Activated CD4-positive, alpha-beta T cell treated with anti-CD3 and anti-CD28 coated beads for 1 hour (primary cell): Measurements from ENCODE around the gene APBA3.

ENCODE experiments used
- DNase-seq: peaks from one replicate; pipeline ENCODE4 v3.0.0-alpha.2; 2020

Gene APBA3

GRCh38 chr19:3785938-3786824 lies 24.7 kb upstream of the APBA3 start, which contains the start of gene MATK:
Gene MATK, minus strand, starts transcription at chr19:3786381. Its CDS starts 1,246 bp downstream, at chr19:3785135.
- no peak for DNase-seq

DNA sequence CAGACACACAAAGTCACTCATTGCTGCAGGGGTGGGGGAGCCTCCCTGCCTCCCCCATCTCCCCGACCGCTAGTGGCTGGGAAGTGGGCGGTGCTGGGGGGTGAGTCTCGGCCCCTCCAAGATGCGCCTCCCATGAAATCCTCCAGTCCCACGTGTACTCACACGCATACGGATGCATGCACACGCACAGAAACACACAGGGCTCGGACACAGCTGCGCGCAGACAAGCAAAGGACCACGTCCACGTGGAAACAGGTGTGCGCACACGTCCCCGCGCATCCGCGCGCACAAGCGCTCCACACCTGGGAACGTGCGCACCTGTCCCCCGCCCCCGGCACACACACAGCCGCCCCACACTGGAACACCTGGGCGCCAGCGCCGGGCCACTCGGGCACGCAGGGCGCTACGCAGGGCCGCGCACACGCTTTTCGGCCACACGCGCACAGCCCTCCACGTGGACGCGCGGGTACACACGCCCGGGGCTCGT lies 24.0 kb upstream of the APBA3 start:
- no peak for DNase-seq

DNA sequence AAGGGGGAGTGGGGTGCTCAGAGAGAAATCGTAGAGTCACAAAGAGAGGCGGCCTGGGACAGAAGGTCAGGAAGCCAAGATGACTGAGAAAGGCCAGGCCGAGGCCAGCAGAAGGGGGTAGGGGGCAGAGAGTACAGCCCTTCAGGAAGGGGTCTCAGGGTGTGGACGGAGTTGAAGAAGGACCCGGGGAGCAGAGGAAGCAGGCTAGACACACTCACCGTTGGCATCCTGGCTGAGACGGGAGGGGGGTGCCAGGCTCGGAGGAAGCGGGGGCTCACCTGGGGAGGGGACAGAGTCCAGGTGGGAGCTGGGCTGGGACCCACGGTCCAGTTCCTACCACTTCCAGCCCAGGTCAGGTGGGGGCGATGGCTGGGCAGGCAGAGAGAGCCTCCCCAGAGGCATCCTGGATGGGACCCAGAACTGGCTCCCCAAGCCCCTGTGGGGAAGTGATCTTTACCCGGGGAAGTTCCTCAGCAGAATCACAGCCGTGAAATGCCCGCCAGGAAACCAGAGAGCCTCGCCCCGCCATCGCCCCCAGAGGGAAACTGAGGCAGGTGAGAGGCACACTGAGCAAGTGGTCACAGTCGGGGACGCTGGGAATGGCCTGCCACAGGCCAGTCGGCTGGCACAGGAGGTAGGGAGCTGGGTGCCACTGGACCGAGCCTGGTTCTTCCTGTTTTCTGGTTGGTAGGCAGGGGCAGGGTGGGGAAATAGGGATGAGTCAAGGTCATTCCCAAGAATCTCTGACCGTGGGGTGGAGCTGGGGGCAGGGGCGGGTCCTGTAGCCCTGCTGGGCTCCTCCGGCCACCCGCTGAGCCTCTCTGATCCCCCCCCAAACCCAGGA lies 23.3 kb upstream of the APBA3 start:
- DNase-seq: no peak

DNA sequence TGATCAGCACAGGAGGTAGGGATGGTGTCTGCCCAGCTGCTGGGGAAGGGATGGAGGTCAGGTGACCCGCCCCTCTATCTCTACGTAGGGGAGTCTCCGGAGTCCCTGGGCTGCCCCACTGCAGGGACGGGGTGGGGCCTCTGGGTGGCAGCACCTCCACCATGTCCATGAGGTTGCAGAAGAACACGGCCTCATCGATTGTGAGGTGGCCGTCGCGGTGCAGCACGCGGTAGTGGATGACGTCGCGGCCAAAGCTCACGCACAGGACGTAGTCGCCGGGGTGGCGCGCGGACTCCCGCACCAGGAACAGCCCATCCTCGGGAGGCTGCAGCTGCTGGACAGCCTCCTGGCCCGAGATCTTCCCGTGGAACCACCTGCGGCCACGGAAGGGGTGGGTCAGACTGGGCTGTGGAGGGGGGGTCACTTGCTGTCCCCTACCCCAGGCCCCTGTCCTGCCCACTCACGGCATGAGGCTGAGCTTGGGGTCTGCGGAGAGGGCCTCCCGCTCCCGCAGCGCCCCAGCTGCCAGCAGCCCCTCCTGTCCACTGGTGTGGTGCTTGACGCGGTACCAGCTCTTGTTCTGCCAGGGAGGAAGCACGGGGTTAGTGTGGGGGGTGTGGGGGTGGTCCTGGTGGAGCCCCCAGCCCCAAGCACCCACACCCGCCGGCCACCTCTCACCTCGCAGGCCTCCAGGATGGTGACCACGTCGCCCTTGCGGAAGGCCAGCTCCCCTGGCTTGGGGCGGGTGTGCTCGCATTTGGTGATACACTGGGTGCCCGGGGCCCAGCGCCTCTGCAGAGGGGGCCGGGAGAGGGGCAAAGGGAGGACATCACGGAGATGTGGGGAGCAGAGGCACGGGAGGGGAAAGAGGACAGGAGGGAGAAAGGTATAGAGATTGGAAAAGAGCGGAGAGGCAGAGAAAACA lies 22.4 kb upstream of the APBA3 start:
- DNase-seq: no peak

DNA sequence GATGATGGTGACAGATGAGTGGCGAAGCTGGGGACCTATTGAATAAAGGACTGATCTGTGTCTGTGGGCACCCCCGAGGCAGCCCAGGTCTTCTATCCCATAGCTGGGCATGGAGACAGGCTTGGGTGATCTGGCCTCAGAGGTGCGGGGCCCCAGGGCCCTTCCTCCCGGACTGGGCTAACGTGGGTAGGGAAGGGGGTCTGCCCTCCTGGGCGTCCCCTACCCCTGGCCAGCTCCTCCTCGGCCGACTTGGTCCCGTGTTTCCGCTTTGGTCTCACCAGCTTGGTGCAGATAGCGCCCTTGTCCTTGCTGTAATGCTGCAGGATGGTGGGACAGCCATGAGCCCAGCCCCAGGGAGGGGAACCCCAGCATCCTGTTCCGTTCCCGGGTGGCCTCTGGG lies 21.4 kb upstream of the APBA3 start:
- no peak for DNase-seq

DNA sequence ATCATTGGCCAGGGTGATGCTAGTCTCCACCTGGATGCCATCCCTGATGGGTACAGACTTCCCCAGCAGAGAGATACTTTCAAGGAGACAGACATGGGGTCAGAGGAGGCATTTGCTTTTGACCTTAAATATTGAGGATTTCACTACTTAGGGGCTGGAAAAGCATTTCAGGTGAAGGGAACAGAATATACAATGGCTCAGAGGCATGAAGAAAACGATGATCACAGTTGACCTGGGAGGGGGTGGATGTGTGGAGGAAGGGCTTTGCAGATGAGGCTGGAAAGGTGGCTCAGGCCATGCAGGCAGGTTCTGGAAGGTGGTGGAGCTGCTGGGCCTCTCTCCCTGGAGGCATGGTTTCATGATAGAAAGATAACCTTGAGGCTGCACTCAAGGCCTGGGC lies 20.8 kb upstream of the APBA3 start:
- DNase-seq: no peak

DNA sequence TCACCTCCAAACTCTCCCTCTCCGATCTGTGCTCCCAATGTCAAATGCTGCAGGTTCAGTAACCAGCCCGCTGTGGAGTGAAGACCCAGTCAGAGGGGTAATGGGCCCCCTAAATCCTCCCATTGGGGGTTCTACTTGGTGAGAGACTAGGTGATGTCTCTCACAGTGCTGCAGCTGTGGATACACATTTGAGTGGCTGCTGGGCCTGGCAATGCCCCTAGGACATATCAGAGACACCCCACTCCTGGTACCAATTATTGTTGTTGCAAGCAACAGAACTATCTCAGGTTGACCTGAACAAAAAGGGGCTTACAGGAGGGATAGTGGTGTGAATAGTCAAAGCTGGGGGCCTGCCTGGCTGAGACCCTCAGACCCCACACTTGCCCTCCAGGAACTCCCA lies 20.1 kb upstream of the APBA3 start:
- no peak for DNase-seq

DNA sequence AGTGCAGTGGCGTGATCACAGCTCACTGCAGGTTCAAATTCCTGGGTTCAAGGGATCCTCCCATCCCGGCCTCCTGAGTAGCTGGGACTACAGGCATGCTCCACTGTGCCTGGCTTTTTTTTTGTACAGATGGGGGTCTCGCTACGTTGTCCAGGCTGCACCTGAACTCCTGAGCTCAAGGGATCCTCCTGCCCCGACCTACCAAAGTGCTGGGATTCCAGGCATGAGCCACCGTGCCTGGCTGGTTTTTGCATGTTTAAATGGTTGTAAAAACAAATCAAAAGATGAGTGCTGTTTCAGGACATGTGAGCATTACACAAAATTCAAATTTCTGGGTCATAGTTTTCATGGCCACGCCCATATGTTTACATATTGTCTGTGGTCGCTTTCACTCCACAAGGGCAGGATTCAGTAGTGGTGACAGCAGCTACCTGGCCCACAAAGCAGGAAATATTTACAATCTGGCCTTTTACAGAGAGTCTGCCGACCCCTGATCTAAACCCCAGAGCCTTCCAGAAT lies 19.4 kb upstream of the APBA3 start:
- no peak for DNase-seq

- no peak for DNase-seq
Measured at GRCh38 chr19:3778899-3779723, 17.6 kb upstream of the APBA3 start.

DNA sequence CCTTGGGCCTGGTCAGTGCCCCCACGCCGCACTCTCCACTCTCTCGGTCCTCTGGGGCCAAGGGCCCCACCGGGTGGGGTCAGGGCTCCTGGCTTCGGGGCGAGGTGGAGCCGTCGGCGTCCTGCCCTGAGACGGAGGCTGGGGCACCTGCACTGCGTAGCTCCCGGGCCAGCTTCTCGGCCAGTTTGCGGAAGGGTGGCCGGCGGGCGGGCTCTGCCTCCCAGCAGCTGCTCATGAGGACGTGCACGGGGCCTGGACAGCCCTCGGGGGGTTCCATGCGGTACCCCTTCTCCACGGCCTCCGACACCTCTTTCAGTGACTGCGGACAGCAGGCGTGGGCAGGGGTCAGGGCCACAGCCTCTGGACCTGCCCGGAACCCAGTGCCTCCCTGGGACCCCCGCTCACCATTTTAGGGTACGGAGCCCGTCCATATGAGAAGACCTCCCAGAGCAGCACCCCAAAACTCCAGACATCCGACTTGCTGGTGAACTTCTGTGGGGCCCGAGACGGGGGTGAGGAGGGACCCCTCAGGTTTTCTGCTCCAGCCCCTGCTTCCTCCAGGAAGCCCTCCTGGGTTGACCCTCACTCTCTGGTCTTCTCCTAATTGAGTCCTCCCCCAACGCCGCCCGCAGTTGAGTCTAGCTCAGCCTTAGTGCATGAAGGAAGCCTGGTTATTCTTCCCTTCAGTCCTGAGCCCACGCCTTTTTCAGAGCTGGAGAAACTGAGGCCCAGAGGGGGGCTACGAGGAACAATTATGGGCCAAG lies 16.8 kb upstream of the APBA3 start:
- DNase-seq: no peak

GRCh38 chr19:3776479-3777040 lies 15.1 kb upstream of the APBA3 start:
- DNase-seq: no peak

DNA sequence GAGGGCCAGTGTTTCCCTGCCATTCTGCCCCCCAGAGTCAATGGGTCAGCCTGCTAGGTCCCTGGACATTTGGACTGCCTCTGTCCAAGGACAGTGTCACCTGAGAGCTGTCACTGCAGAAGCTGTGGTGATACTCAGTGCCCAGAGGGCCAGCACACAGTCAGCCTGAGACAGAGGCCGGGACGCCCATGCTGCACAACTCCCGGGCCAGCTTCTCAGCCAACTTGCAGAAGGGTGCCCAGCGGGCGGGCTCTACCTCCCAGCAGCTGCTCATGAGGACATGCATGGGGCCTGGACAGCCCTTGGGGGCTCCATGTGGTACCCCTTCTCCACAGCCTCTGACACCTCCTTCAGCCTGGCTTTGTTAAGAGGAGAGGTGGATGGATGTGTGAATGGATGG lies 14.3 kb upstream of the APBA3 start:
- DNase-seq: no peak

- DNase-seq: no peak
Measured at GRCh38 chr19:3775374-3775711, 13.9 kb upstream of the APBA3 start.

DNA sequence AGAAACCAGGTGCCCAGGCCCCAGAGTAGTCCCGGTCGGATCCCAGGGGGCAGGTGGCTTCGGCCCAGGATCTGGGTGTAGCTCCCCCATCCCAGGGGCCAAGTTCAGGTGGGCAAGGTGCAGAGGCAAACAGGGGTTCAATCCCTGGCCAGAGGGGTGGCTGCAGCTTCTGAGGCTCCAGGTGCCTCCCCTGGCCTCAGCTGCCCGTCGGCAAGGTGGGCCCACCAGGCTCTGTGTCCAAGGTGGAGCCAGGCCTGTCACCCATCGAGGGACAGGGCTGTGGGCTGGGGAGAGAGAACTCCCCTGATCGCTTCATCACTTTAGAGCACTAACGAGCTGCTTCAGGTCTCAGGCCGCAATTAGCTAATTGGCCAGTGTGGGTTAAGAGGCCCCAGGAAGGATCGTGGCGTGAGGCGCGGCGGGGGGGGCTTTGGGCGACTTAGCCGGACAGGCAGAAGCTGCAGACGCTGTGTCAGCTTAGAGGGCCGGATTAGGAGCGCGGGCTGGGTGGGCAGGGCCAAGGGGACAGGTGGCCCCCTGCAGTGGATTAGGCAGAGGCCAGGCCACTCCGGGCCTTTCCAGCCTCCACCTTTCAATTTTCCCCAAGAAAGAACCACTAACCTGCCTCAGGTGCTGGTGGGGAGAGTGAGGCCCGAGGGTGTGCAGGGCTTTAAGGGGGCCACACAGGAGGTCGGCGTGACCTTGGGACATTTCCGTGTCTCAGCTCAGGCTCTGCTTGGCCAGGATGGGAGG lies 13.3 kb upstream of the APBA3 start:
- no peak for DNase-seq

- DNase-seq: no peak
Measured at GRCh38 chr19:3773814-3774515, 12.5 kb upstream of the APBA3 start.

DNA sequence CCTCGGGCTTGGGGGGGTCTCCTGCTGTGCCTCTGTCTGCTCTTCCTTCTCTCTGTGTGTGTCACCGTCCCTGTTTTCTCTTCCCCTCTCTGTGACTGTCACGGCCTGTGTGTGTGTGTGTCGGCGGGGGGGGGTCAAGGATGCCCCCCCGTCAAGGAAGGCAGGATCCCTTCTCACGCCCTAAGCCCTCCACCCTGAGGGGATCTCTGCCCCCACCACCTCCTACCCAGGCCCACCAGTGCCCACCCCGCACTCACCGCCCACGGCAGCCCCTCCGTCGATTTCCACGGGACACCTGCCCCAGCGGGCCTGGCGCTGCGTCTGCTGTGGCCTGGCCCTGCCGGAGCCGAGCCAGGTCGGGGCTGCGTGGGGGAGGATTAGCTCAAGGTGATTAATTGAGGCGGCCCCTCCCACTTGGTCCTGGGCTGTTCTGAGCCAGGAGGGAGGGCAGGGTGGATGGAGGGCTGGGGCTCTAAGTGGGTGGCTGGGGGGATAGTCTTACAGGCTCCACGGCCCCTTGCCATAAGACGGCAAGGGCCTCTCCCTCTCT lies 10.5 kb upstream of the APBA3 start, which contains the start of gene RAX2:
Gene RAX2, minus strand, starts transcription at position 323 of the 550 bp plus-strand sequence. CDS start 486 bp downstream, outside the sequence.
- DNase-seq: no peak

GRCh38 chr19:3771000-3771905 lies 9.8 kb upstream of the APBA3 start:
- no peak for DNase-seq
